ENCODE data around the gene ERN2. TPM values are rescaled to one million over a fixed set of nuclear protein-coding genes. Genes with fewer than 3 reads are reported as not detected.

The ERN2 gene
- polyA plus RNA-seq, 1 of the 3 experiments (the other 2 are of a cell fraction) = 0.03 TPM

GRCh38 chr16:23701045-23701444 is 12.0 kb downstream of the ERN2 start:
- H2AFZ ChIP-seq (ENCODE audit: low read depth) = no peak overlapping the region
- ChIA-PET CTCF (no interaction called here), POLR2A (no interaction called here)
- no peak overlapping the region for H3K9ac ChIP-seq
- H3F3A ChIP-seq (replicated peaks; ENCODE audit: insufficient read depth) = no peaks in the 10 kb centered on the region
- DNase-seq = no peak
- H3K27ac ChIP-seq (ENCODE audit: low read depth in 2 of 2, low read length in 1 of 2) = no peak overlapping the region
- H3K27me3 ChIP-seq (ENCODE audit: insufficient read depth) = no peaks in the 10 kb centered on the region
- no peaks in the 10 kb centered on the region for H4K20me1 ChIP-seq (ENCODE audit: insufficient read depth)
- no peaks in the 10 kb centered on the region for H3K9me3 ChIP-seq
- H3K4me3 ChIP-seq (ENCODE audit: low read depth in 2 of 2, low read length in 1 of 2) = no peak overlapping the region
- no peaks in the 10 kb centered on the region for H3K4me1 ChIP-seq (ENCODE audit: control insufficient read depth in 1 of 2, insufficient read depth in 2 of 2, low read depth in 1 of 2, low read length in 1 of 2)
- TF ChIP-seq MXI1 (IDR thresholded peaks at IDR 0.05; ENCODE audit: low read depth, low read length) (no peak), RXRA (IDR thresholded peaks at IDR 0.05; ENCODE audit: borderline replicate concordance, low read depth) (no peak), REST (IDR thresholded peaks at IDR 0.05; ENCODE audit: low read depth, low read length) (peak; percentile 69), RCOR1 (IDR thresholded peaks at IDR 0.05; ENCODE audit: low read length) (no peak)
- H3K79me2 ChIP-seq (ENCODE audit: insufficient read depth) = no peaks in the 10 kb centered on the region
- no peak overlapping the region for H3K4me2 ChIP-seq
- no peaks in the 10 kb centered on the region for H3K36me3 ChIP-seq (replicated peaks in 1 of 2; ENCODE audit: control insufficient read depth in 1 of 2, insufficient read depth in 2 of 2, low read length in 1 of 2)
- H3K9me2 ChIP-seq = no peaks in the 10 kb centered on the region
- 58% methylated on average over 8 of the region's 8 CpGs for WGBS (ENCODE audit: low lambda C conversion rate)

- H3K79me2 ChIP-seq (ENCODE audit: insufficient read depth) = no peaks in the 10 kb centered on the region
- H3K9ac ChIP-seq = no peak overlapping the region
- H3K27me3 ChIP-seq (ENCODE audit: insufficient read depth) = no peaks in the 10 kb centered on the region
- H3K9me2 ChIP-seq = no peaks in the 10 kb centered on the region
- no peak overlapping the region for H3K27ac ChIP-seq (ENCODE audit: low read depth in 2 of 2, low read length in 1 of 2)
- 53% methylated on average over 8 of the region's 8 CpGs for WGBS (ENCODE audit: low lambda C conversion rate)
- no peaks in the 10 kb centered on the region for H3F3A ChIP-seq (replicated peaks; ENCODE audit: insufficient read depth)
- no peak overlapping the region for H3K4me2 ChIP-seq
- no peaks in the 10 kb centered on the region for H3K4me1 ChIP-seq (ENCODE audit: control insufficient read depth in 1 of 2, insufficient read depth in 2 of 2, low read depth in 1 of 2, low read length in 1 of 2)
- no peaks in the 10 kb centered on the region for H3K9me3 ChIP-seq
- no peak for DNase-seq
- H4K20me1 ChIP-seq (ENCODE audit: insufficient read depth) = no peaks in the 10 kb centered on the region
- POLR2A ChIA-PET = no interaction called here
- no peaks in the 10 kb centered on the region for H3K36me3 ChIP-seq (replicated peaks in 1 of 2; ENCODE audit: control insufficient read depth in 1 of 2, insufficient read depth in 2 of 2, low read length in 1 of 2)
- H3K4me3 ChIP-seq (ENCODE audit: low read depth in 2 of 2, low read length in 1 of 2) = no peak overlapping the region
- CTCF ChIA-PET = no interaction called here
- H2AFZ ChIP-seq (ENCODE audit: low read depth) = no peak overlapping the region
- TF ChIP-seq RCOR1 (IDR thresholded peaks at IDR 0.05; ENCODE audit: low read length) (no peak), NRF1 (IDR thresholded peaks at IDR 0.05; ENCODE audit: low read depth, low read length) (no peak), YY1 (IDR thresholded peaks at IDR 0.05; ENCODE audit: low read depth) (no peak), PBX3 (IDR thresholded peaks at IDR 0.05) (no peak), EP300 (IDR thresholded peaks at IDR 0.05; ENCODE audit: borderline replicate concordance in 1 of 2, low read depth in 1 of 2, low read length in 1 of 2) (no peak), CTCF (IDR thresholded peaks at IDR 0.05) (no peak), TAF1 (IDR thresholded peaks at IDR 0.05; ENCODE audit: borderline replicate concordance, low read depth, low read length) (no peak), IRF3 (IDR thresholded peaks at IDR 0.05; ENCODE audit: low read depth, low read length) (no peak), FOXJ3 (CRISPR knock-in tag; IDR thresholded peaks at IDR 0.05) (no peak), POLR2AphosphoS5 (IDR thresholded peaks at IDR 0.05; ENCODE audit: low read depth, low read length) (no peak), SIN3A (IDR thresholded peaks at IDR 0.05; ENCODE audit: borderline replicate concordance, low read depth, low read length) (no peak), USF1 (IDR thresholded peaks at IDR 0.05; ENCODE audit: borderline replicate concordance, low read depth) (no peak), EZH2phosphoT487 (IDR thresholded peaks at IDR 0.05; ENCODE audit: borderline replicate concordance, low read depth) (no peak), RAD21 (IDR thresholded peaks at IDR 0.05; ENCODE audit: low read length) (no peak), RXRA (IDR thresholded peaks at IDR 0.05; ENCODE audit: borderline replicate concordance, low read depth) (no peak), TCF12 (IDR thresholded peaks at IDR 0.05) (no peak), GABPA (IDR thresholded peaks at IDR 0.05; ENCODE audit: low read depth) (no peak)
These were observed 12.5 kb downstream of the ERN2 start for GRCh38 chr16:23700509-23700908.
